Motor neuron (in vitro differentiated cells): Measurements from ENCODE around the gene AHNAK. TPM values are rescaled to one million over a fixed set of nuclear protein-coding genes. Genes with fewer than 3 reads are reported as not detected.

Source experiments
- ATAC-seq, 8 experiments: fragments of 200-7000 bp; cut with Tn5 transposase; replicated peaks in 6 of 8; 2 replicates each; pipeline ENCODE4 v1.8.0; 2021; ENCODE audit warnings: mild to moderate bottlenecking in 8 of 8, moderate library complexity in 8 of 8
- H3K27ac ChIP-seq, 2 donors: fragments of 250-450 bp; sonication (Bioruptor Pico); 2 replicates each; pipeline ENCODE4 v1.9.0; 2021; ENCODE audit warnings: antibody characterized with exemption in 2 of 2, mild to moderate bottlenecking in 2 of 2, moderate library complexity in 1 of 2
- H3K4me1 ChIP-seq, 2 donors: fragments of 250-450 bp; sonication (Bioruptor Pico); replicated peaks in 1 of 2; 2 replicates each; pipeline ENCODE4 v1.6.1; 2021; ENCODE audit warnings: antibody characterized with exemption in 2 of 2, mild to moderate bottlenecking in 2 of 2, moderate library complexity in 1 of 2
- H3K4me3 ChIP-seq, 5 donors: fragments of 250-450 bp; sonication (Bioruptor Pico); 2 replicates each; pipeline ENCODE4 v1.9.0; 2021; ENCODE audit warnings: antibody characterized with exemption in 5 of 5, mild to moderate bottlenecking in 5 of 5, moderate library complexity in 4 of 5
- WGBS, 10 experiments: fragments of 450-650 bp; shearing (Covaris generic); methylation state at CpG; one replicate each; pipeline ENCODE4 v1.0.0; 2022; 5-methylcytosine and 5-hydroxymethylcytosine counted together
- in situ Hi-C, 9 experiments: fragments of 400-800 bp; cut with MboI; loops; one replicate each; pipeline ENCODE4 v1.15.0; 2021; ENCODE audit warnings: low sequenced_read_pairs in 9 of 9, low pct_unique_long_range_greater_than_20kb in 2 of 9; ENCODE audit not compliant: unreplicated experiment in 9 of 9
- total RNA-seq, 8 experiments: library from RNA; unstranded; fragments of 300-600 nt; gene quantifications; 2 replicates each; pipeline versions ENCODE4 v1.2.3 to v1.2.4, GENCODE V29; 2022

The AHNAK gene
- total RNA-seq, 8 experiments from 2014 or later = 1.2 to 93.7 (median 13.5) TPM

GRCh38 chr11:62427630-62428233, 118.9 kb downstream of the AHNAK start:
- in situ Hi-C loops = loop anchor here in 2 of 9 experiments (10.0 to 25.0 kb wide), 2 partner anchors 110 to 127 kb away; partner anchors contain the start of gene AHNAK (in 1 of the 2)

DNA sequence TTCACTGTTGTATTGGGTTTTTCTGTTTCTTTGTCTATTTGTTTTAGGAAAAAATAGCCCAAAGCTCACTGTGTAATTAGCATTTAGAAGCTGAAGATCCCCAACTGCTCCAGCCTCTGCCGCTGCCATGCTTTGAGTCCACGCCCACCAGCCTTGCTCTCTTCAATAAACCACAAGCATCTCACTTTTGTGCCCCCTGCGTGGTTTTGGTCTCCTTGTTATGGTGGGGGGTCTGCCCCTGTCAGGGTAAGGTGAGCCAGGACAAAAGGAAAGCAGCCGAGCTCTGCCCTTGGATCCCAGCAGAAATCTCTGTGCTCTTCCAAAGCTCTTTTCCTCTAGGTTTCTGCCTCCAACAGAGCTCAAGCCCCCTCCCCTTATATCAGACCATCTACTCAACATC, 123.6 kb downstream of the AHNAK start:
- no peak overlapping the region for H3K27ac ChIP-seq
- no peaks in the 10 kb centered on the region for H3K4me1 ChIP-seq
- in situ Hi-C loops = loop anchor here in 2 of 9 experiments (10.0 to 25.0 kb wide), 2 partner anchors 132 to 139 kb away; partner anchors contain the start of gene EEF1G (in 1 of the 2)
- no peak overlapping the region for H3K4me3 ChIP-seq
- WGBS, 10 experiments = 29 to 94% (median 63%) methylated on average over 1 to 3 of the region's 4 CpGs; no CpG with 5 or more reads in 6 of the 10 experiments
- no peak for ATAC-seq

More at GRCh38 chr11:62427630-62428233, 118.9 kb downstream of the AHNAK start:
- ATAC-seq = peak in 6 of 8 experiments; percentile 21 to 76 (median 40)
- Histone ChIP-seq H3K4me1 (peaks cover under 1% of the 10 kb centered on the region in 2 donors), H3K4me3 (no peak overlapping the region), H3K27ac (no peak overlapping the region)
- WGBS, 10 experiments = 0 to 93% (median 72%) methylated on average over 1 to 5 of the region's 6 CpGs; no CpG with 5 or more reads in 2 of the 10 experiments

DNA sequence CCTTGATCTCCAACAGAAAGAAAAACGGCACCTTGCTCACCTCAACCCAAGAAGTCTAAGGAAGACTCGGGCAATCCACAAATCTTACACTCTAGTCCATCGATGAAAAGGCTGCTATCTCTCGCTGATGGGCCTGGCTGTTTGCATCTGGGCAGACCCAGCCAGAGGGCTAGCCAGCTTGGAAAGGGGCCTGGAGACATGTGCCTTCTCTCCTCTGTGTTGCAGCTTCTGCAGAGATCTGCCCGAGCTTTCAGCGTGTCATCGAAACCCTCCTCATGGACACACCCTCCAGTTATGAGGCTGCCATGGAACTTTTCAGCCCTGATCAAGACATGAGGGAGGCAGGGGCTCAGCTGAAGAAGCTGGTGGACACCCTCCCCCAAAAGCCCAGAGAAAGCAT, 124.6 kb downstream of the AHNAK start:
- 0 to 92% (median 90%) methylated on average over 2 to 7 of the region's 7 CpGs; no CpG with 5 or more reads in 5 of the 10 experiments for WGBS, 10 experiments
- Histone ChIP-seq H3K4me3 (no peak overlapping the region), H3K27ac (no peak overlapping the region), H3K4me1 (no peaks in the 10 kb centered on the region)
- in situ Hi-C loops = loop anchor here in 2 of 9 experiments (10.0 to 25.0 kb wide), 2 partner anchors 133 to 140 kb away; partner anchors contain the start of gene EEF1G (in 1 of the 2)
- ATAC-seq = peak in 2 of 8 experiments; percentile 37

DNA sequence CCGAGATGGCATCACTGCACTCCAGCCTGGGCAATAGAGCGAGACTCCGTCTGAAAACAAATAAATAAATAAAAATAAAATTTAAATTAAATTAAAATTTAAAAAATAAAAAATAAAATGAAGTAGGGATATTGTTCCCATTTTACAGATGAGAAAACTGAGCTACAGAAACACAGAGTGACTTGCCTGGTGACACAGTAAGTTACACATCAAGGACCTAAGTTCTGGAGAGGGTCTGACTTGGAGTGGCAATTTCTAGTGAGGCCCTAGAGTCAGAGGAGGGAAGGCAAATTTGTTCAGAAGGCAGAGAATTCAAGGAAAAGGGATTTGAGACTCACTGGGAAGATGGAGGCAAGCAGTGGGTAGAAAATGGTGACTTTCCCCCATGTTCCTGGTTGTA, 125.7 kb downstream of the AHNAK start:
- Histone ChIP-seq H3K27ac (no peak overlapping the region), H3K4me3 (no peak overlapping the region), H3K4me1 (no peaks in the 10 kb centered on the region)
- ATAC-seq = no peak
- in situ Hi-C loops = loop anchor here in 2 of 9 experiments (10.0 to 25.0 kb wide), 2 partner anchors 134 to 141 kb away; partner anchors contain the start of gene EEF1G (in 1 of the 2)
- WGBS, 10 experiments = 50 to 100% (median 93%) methylated on average over 1 to 3 of the region's 3 CpGs; no CpG with 5 or more reads in 2 of the 10 experiments

GRCh38 chr11:62419943-62420342, 126.7 kb downstream of the AHNAK start:
- Histone ChIP-seq H3K27ac (no peak overlapping the region), H3K4me1 (no peaks in the 10 kb centered on the region), H3K4me3 (no peak overlapping the region)
- in situ Hi-C loops = loop anchor here in 2 of 9 experiments (10.0 to 25.0 kb wide), 2 partner anchors 135 to 142 kb away; partner anchors contain the start of gene EEF1G (in 1 of the 2)
- no peak for ATAC-seq
- WGBS, 10 experiments = 33 to 83% (median 82%) methylated on average over 1 of the region's 1 CpG; no CpG with 5 or more reads in 7 of the 10 experiments

- no peak overlapping the region for H3K27ac ChIP-seq
- no peak for ATAC-seq
- no peak overlapping the region for H3K4me3 ChIP-seq
- no peaks in the 10 kb centered on the region for H3K4me1 ChIP-seq
- in situ Hi-C loops = loop anchor here in 1 of 9 experiments (25.0 kb wide), 1 partner anchor 143 kb away; the partner anchor contains the start of gene EEF1G
- 10 to 89% (median 63%) methylated on average over 1 to 5 of the region's 5 CpGs for WGBS, 10 experiments
Observed at GRCh38 chr11:62419314-62419929, 127.2 kb downstream of the AHNAK start.

GRCh38 chr11:62418733-62419132, 127.9 kb downstream of the AHNAK start, which contains the start of gene SCGB1A1:
TSS of gene SCGB1A1 (plus strand) at chr11:62419033. CDS start at chr11:62419096, 63 bp downstream.
- Histone ChIP-seq H3K27ac (no peak within 1 kb of the TSS), H3K4me1 (no peaks in the 10 kb centered on the region), H3K4me3 (no peak within 1 kb of the TSS)
- in situ Hi-C loops = loop anchor here in 1 of 9 experiments (25.0 kb wide), 1 partner anchor 144 kb away; the partner anchor contains the start of gene EEF1G
- ATAC-seq = peak in 1 of 8 experiments; percentile 59
- 20 to 100% methylated on average over 1 of the region's 4 CpGs; no CpG with 5 or more reads in 8 of the 10 experiments for WGBS, 10 experiments

DNA sequence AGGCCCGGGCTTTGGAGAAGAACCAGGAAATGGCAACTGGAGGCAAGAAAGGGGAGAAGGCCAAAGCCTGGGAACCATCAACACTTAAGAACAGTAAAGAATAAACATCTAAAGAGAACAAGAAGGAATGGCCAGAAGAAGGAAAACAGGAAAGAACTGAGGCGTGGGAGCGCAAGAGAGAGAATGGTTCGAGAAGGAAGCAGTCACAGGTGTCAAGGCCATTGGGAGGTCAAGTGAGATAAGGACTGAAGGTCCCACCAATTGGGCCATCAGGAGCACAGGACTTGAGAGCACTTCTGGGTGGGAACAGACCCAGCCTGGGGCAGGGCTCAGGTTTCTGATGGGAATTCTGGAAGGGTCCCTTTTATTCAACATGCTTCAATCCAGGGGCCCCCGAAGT, 128.5 kb downstream of the AHNAK start:
- H3K27ac ChIP-seq = no peak overlapping the region
- no peaks in the 10 kb centered on the region for H3K4me1 ChIP-seq
- H3K4me3 ChIP-seq = no peak overlapping the region
- WGBS, 10 experiments = 17 to 100% (median 86%) methylated on average over 1 to 5 of the region's 5 CpGs; no CpG with 5 or more reads in 3 of the 10 experiments
- in situ Hi-C loops = loop anchor here in 1 of 9 experiments (25.0 kb wide), 1 partner anchor 144 kb away; the partner anchor contains the start of gene EEF1G
- no peak for ATAC-seq

DNA sequence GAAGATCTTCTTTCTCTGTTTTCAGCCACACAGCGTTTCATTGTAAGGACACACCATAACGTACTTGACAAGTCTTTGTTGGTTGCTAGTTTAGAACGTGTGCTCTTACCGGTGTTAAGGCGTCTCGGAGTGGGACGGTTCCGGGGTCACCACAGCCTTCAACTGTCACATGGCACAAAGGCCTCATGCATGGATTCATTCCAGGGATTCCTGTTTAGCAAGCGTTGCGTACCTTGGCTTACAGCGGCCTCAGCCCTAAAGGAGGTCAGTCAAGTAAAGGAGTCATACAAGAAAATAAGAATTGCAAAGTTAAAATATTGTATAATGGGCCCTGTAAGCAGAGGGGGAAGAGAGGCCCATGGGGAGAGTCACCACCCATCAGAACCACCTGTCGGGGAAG, 130.0 kb downstream of the AHNAK start:
- Histone ChIP-seq H3K27ac (no peak overlapping the region), H3K4me3 (no peak overlapping the region), H3K4me1 (no peaks in the 10 kb centered on the region)
- in situ Hi-C loops = loop anchor here in 1 of 9 experiments (25.0 kb wide), 1 partner anchor 146 kb away; the partner anchor contains the start of gene EEF1G
- 76 to 100% (median 90%) methylated on average over 1 to 12 of the region's 12 CpGs; no CpG with 5 or more reads in 2 of the 10 experiments for WGBS, 10 experiments
- ATAC-seq = no peak

GRCh38 chr11:62413060-62413696, 133.4 kb downstream of the AHNAK start:
- in situ Hi-C loops = loop anchor here in 1 of 9 experiments (25.0 kb wide), 1 partner anchor 149 kb away; the partner anchor contains the start of gene EEF1G
- no peak overlapping the region for H3K27ac ChIP-seq
- H3K4me3 ChIP-seq = no peak overlapping the region
- no peaks in the 10 kb centered on the region for H3K4me1 ChIP-seq
- ATAC-seq = no peak
- WGBS, 10 experiments = 40 to 100% (median 88%) methylated on average over 1 to 3 of the region's 8 CpGs; no CpG with 5 or more reads in 3 of the 10 experiments

DNA sequence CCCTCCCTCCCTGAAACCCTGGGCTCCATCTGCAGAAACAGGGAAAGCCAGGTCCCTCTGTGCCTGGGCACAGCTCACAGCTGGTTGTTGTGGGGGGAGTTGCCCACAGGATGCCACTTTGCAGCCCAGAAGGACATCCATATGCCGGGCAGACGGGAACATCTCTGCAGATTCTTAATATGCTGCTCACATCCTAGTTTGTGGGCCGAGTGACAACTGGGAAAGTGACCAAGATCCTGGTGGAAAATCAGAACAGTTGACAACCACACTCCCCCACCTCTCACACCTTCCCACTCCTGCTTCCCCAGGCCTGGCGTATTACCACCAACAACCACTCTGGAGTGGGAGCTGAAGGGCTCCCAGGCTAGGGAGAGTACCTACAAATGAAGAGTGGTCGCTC, 135.1 kb downstream of the AHNAK start:
- H3K27ac ChIP-seq = no peak overlapping the region
- no peaks in the 10 kb centered on the region for H3K4me1 ChIP-seq
- 60 to 100% (median 88%) methylated on average over 1 to 5 of the region's 5 CpGs; no CpG with 5 or more reads in 7 of the 10 experiments for WGBS, 10 experiments
- no peak for ATAC-seq
- in situ Hi-C loops = loop anchor here in 1 of 9 experiments (25.0 kb wide), 1 partner anchor 151 kb away; the partner anchor contains the start of gene EEF1G
- no peak overlapping the region for H3K4me3 ChIP-seq

GRCh38 chr11:62410972-62411371, 135.6 kb downstream of the AHNAK start:
- Histone ChIP-seq H3K4me3 (no peak overlapping the region), H3K27ac (no peak overlapping the region), H3K4me1 (no peaks in the 10 kb centered on the region)
- in situ Hi-C loops = loop anchor here in 1 of 9 experiments (25.0 kb wide), 1 partner anchor 151 kb away; the partner anchor contains the start of gene EEF1G
- WGBS, 10 experiments = 80 to 85% (median 82%) methylated on average over 1 to 8 of the region's 8 CpGs; no CpG with 5 or more reads in 4 of the 10 experiments
- no peak for ATAC-seq
